HG02852 (cell line): ENCODE results near the gene B4GALT3.
"Not testable (repeated sequence)": the region's sequence is repeated elsewhere in the genome, so short reads cannot be mapped to it uniquely, and the experiment has no call there.

ENCODE experiments used
- ATAC-seq: cut with Tn5 transposase; IDR thresholded peaks from one replicate; pipeline ENCODE4 v1.9.1; 2021; ENCODE audit warnings: mild to moderate bottlenecking, moderate library complexity; ENCODE audit not compliant: unreplicated experiment

The B4GALT3 gene

DNA sequence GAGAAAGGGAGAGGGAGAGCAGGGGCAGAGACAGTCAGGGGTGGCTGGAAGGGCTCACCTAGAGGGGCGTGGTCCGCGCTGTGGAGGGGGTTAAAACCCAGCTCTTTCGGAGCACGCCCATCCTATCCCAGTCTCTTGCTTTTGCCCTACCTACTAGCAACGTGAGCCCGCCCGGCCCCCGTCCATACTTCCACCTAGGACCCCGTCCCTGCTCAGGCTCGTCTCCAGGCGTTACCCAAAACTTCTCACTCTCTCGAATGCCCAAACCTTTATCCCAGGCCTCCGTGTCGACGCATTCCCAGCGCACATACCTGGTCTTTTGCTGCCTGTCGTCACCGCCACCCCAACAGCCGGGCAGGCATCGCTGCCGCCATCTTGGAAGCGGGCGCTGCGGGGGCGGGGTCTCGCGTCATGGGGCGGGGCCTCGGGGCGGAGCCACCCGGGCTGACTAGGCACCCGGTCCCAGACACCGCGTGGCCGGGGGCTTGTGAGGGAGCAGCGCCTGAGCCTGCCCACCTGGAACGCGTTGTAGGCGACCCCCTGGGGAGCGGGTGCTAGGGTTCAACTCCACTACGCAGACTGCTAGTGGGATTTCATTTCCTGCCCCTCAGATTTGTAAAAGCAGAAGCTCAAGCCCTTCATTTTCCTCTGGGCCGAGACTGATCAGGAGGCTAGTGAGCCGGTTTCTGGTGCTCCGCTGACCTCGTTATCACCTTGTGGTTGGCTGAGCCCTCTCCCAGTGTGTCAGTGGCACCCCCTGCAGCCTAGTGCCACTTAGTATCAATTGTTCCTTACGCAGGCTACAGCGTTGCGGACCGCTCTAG lies at the start of gene B4GALT3:
TSS of gene B4GALT3 (minus strand) at position 396 of the 824 bp plus-strand sequence. CDS start 1,447 bp downstream, outside the sequence.
- peak; percentile 87 for ATAC-seq

DNA sequence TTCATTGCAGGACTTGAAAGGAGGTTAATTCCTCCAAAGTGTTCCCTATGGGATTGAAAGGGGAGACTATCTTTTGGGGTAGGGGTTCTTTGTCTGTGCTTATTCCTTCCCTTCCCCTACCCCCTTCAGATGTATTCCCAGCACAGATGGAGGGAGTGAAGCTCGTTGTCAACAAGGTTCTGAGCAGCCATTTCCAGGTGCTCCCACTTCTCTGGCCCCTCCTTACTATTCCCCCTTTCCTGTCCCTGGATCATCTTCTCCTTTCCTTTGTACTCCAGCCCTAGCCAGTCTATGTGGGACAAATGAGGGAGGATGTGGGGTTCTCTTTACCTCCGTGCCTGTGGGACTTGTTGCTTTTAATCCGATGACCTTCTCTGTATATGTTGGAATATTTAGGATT lies 49.5 kb upstream of the B4GALT3 start:
- ATAC-seq: no peak

GRCh38 chr1:161226320-161226711 lies 49.0 kb upstream of the B4GALT3 start:
- no peak for ATAC-seq

DNA sequence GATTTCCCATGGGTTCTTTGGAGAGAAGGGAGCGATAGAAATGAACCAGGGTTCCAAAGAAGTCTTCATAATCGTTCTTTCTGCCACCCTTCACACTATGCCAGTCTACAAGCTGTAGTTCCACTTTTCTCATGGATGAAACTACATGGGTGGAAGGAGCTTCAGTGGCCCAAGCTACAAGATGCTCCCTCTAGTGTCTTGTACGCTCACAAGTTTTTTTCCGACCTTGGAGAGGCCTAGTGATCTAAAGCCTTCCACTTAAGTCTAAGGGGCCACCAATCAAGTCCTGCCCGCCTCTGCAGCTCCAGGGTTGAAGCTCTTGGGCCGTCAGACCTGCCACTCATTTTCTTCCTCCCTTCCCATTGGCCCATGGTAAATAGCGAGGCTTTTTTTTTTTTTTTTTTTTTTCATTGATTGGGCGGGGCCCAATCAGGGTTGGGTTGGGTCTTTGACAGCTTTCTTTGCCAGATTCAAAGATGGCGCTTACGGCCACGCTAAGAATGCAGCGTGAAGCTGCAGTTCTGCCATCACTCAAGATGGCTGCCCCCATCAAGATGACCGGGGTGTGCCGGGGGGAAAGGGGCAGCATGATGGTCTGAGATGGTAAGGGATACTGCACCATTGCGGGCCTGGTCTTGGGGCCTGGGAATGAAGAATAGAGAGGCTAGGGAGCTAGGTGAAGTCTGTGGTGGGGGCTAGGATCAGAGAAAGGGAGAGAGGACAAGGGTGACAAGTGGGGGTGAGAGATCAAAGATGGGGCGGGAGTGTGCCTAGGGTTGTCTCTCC lies 48.4 kb upstream of the B4GALT3 start, which contains the start of gene TOMM40L:
TSS of gene TOMM40L (plus strand) at position 527 of the 786 bp plus-strand sequence. CDS start 430 bp downstream, outside the sequence.
- ATAC-seq: peak; percentile 97

DNA sequence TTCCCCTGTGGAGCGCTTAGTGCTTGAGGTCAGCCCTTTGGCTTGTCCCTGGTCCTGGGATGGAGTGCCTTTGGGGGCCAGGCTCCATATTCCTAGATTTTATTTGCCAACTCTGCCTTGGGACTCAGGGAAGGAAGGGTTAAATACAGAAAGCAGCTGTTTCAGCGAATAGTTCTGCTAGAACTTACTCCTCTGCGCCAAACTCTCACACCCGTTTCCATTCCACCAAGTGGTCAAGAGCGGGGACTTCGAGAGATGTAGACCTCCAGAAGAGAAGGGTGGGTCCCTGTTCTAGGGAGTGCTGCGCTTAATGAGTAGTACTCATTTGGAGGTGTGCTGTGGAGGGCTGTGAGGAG lies 47.8 kb upstream of the B4GALT3 start:
- ATAC-seq: no peak

GRCh38 chr1:161224695-161225087 lies 47.4 kb upstream of the B4GALT3 start:
- ATAC-seq: not testable (repeated sequence)

- ATAC-seq: no peak
These were observed 46.7 kb upstream of the B4GALT3 start for GRCh38 chr1:161223805-161224694.

DNA sequence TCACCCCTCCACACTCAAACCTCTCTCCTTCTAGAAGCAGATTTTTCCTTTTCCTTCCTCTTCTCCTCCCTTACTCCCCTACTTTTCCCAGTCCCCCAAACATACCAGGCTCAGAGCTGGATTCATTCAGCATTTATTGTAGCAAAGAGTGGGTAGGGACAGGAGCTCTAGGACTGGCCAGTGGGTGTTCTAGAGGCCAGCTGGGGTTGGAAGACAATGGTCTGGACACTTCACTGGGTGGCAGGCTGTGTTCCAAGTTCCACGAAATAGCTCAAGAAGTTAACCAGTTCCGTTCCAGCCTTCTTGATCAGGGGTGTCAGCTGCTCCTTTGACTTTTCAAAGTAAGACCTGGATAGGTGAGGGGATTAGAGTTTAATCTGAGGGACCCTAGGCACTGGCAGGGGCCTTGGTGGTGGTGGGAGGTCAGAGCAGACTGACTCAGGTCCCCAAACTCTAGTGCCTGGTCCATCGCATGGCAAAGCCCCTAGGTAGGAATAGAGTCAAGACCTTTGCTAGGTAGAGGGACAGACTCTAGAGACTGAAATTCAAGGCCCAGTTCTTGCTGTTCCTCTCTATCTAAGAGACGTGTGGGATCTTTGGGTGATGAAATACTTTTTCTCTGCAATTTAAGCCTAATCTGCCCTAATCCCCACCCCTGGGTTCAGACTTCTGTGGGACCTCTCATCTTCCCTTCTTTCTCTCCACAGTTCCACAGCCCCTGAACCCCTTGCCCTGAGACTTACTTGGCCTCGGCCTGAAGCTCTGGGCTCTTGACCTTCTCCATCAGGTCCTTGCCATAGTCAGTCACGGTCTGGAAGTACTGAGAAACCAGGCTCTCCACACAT lies 45.1 kb upstream of the B4GALT3 start:
- ATAC-seq: no peak

DNA sequence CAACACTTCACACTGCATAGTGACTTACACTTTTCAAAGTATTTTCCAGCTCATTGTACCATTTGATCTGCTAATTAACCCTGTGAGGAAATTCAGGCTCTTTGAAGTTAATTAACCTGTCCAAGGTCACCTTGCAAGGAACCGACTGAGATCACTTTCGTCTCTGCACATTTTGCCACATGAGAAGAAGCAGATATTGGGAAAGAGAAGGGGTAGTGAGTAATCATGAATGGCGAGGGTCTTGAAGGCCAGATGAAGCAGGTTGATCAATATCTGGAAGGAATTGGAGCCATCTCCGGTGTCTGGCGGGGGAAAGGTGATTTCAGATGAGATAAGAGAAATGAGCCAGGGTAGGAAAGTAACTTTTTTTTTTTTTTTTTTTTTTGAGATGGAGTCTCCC lies 42.7 kb upstream of the B4GALT3 start:
- ATAC-seq: no peak

DNA sequence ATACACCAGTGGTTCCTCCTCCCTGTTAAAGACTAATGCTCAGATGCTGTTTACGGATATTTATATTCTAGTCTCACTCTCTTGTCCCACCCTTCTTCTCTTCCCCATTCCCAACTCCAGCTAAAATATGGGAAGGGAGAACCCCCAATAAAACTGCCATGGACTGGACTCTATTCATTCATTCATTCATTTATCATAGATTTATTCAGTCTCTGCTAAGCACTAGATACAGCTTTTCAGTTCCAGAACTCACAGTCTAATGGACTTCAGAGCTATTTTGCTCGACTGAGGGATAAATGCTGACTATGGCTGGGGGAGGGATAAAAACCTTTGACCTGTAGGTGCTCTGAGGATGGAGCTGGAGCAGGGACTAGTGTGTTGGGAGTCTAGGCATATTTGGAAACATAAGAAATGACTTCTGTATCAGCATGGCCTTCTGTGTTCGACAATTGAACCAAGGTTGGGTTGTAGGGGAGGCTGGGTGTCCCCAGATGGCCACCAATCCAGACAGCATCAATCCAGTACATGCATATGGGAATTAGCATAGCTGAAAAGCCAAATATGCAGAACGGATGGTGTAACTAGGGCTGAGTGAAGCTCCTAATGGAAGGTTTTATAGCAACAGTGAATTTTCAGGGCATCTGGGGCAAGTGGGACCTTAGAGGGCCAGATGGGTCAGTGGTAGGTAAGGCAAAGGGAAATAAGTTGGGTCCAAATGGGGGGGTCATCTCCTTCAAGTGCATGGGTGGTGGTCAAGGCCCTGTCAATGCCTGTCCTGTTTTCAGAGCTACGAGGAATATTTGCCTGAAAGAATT lies 42.0 kb upstream of the B4GALT3 start:
- ATAC-seq: no peak

- ATAC-seq: no peak
These were observed 41.2 kb upstream of the B4GALT3 start for GRCh38 chr1:161218301-161219077.

- ATAC-seq: no peak
These were observed 40.5 kb upstream of the B4GALT3 start for GRCh38 chr1:161217831-161218230.

GRCh38 chr1:161216945-161217712 lies 39.8 kb upstream of the B4GALT3 start:
- ATAC-seq: peak; percentile 90

- ATAC-seq: no peak
These were observed 37.8 kb upstream of the B4GALT3 start, which contains the start of gene FCER1G for GRCh38 chr1:161215076-161215475. Gene FCER1G, plus strand, starts transcription at chr1:161215295. Its CDS starts 27 bp downstream, at chr1:161215322.

- no peak for ATAC-seq
These were observed 37.1 kb upstream of the B4GALT3 start for GRCh38 chr1:161214369-161214768.

DNA sequence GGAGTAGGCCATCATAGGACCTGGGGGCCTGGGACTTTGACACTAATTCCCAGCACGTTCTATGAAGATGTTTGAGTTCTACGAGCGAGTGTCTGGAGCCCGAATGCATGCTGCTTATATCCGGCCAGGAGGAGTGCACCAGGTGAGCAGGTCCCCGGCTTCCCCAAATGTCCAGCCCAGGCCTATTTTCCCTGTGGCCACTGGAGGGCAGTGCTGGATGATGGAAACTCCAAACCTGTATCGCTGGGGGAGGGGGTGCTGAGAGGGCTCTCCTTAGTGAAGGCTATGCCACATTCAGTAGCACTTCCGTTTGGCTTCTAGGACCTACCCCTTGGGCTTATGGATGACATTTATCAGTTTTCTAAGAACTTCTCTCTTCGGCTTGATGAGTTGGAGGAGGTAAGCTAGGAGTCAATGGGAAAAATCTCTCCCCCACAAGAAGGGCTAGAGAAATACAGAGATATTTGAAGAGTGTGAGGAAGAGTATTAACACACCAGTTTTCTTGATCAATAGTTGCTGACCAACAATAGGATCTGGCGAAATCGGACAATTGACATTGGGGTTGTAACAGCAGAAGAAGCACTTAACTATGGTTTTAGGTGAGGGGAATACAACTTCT lies 32.6 kb upstream of the B4GALT3 start:
- ATAC-seq: no peak

- ATAC-seq: no peak
These were observed 29.9 kb upstream of the B4GALT3 start for GRCh38 chr1:161207173-161207572.
